ENCODE results near the gene PROM1.

GRCh38 chr4:16018061-16018676 is 65.7 kb downstream of the PROM1 start:
- TF ChIP-seq POLR2AphosphoS5 (IDR thresholded peaks at IDR 0.05) (no peak), POLR2A (IDR thresholded peaks at IDR 0.05) (no peak), EP300 (IDR thresholded peaks at IDR 0.05) (no peak)
